WI38 (cell line): ENCODE results near the gene ZNF581.

Experiments used
- H3K4me3 ChIP-seq: 2 replicates; pipeline ENCODE4 v1.5.1; 2011; ENCODE audit warnings: low read depth, mild to moderate bottlenecking, control low read depth, low read length
- TF ChIP-seq, protein P1 (sequence below): IDR thresholded peaks from 2 replicates; pipeline ENCODE4 v1.5.1; 2012; ENCODE audit warnings: low read depth, mild to moderate bottlenecking, control low read depth, low read length

ZNF581 gene

DNA sequence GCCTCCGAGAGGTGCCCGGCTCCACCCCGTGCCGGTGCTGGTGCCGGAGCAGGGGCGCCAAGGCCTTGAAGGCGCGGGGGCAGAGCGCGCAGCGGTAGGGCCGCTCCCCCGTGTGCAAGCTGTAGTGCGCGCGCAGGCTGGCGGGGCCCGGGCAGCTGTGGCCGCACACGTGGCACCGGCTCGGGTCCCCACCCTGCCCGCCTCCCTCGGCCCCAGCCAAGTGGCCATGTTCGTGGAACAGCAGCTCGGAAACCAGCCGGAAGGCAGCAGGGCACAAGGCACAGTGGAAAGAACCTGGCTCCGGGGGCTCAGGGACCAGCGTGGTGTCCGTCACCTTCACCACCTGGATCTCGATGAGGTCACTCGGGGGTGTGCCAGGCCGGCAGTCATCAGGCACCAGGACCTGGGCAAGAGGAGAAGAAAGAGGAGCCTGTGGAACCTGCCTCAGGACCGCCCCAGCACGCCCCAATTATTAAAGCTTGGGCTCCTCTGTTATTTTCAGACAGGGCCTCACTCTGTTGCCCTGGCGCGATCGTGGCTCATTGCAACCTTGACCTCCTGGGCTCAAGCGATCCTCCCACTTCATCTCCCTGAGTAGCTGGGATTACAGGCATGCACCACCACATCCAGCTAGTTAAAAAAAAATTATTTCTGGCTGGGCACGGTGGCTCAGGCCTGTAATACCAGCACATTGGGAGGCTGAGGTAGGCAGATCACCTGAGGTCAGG, 21.0 kb upstream of the ZNF581 start:
- TF ChIP-seq, protein P1, sequence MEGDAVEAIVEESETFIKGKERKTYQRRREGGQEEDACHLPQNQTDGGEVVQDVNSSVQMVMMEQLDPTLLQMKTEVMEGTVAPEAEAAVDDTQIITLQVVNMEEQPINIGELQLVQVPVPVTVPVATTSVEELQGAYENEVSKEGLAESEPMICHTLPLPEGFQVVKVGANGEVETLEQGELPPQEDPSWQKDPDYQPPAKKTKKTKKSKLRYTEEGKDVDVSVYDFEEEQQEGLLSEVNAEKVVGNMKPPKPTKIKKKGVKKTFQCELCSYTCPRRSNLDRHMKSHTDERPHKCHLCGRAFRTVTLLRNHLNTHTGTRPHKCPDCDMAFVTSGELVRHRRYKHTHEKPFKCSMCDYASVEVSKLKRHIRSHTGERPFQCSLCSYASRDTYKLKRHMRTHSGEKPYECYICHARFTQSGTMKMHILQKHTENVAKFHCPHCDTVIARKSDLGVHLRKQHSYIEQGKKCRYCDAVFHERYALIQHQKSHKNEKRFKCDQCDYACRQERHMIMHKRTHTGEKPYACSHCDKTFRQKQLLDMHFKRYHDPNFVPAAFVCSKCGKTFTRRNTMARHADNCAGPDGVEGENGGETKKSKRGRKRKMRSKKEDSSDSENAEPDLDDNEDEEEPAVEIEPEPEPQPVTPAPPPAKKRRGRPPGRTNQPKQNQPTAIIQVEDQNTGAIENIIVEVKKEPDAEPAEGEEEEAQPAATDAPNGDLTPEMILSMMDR: no peak
- no peak overlapping the region for H3K4me3 ChIP-seq

GRCh38 chr19:55623130-55623529, 20.3 kb upstream of the ZNF581 start:
- TF ChIP-seq, protein P1: no peak

DNA sequence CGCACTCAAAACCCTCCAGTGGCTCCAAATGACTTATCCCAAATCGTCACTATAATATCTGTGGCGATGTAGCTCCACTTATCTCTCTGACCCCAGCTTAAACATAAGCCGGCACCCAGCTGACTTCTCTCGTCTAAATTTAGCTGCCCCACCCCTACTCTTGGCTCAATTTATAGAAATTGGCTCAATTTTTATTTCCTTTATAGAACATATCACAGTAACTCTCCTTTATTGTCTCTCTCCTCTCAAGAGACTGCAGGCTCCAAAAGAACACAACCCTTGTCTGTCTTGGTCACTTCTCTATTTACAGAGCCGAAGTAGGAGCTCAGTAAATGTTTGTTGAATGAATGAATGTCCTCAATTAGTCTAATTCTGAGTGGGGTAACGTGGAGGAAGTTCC, 19.9 kb upstream of the ZNF581 start:
- TF ChIP-seq, protein P1: no peak
- H3K4me3 ChIP-seq: no peak overlapping the region; the same call in 1 of the 2 replicates

More at GRCh38 chr19:55623130-55623529, 20.3 kb upstream of the ZNF581 start:
- no peak overlapping the region for H3K4me3 ChIP-seq

DNA sequence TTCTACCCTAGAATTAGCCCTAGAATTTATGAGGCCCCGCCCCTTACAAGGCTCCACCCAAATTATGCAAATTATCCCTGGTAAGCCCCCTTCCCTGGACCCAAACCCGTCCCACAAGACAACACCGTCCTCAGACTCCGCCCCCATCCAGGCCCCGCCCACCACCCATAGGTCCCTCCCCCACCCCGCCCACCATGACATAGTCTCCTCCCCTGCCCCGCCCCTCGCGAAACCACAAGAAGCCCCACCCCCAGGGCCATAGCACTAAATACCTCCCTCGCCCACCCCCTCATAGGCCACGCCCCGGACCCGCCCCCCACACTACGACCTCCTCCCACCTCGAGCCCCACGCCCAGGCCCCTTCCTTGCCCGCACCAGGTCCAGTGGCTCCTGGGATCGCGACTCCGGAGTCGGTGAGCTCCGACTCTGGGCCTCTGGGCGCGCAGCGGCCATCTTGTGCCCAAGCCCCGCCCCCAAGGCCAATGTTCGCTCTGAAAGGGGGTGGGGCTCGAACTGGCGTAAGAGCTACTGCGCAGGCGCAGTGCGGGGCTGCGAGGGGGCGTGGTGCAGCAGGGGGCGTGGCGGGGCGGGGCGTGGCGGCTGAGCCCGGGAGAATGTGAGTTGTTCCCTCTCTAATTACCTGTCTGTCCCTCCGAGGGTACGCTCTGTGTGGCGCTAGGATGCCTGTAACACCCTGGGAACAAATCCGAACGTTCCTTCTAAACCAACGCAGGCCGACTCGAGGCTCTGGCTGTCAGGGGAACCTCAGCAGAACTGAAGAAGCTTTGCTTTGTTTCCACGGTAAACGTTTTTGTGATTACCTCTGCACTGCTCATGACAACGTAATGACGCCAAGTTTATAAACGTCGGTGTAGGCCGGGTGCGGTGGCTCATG, 19.1 kb upstream of the ZNF581 start, which contains the start of gene ZNF784:
TSS of gene ZNF784 (minus strand) at position 458 of the 895 bp plus-strand sequence. CDS start at position 453, 5 bp downstream.
- TF ChIP-seq, protein P1: no peak
- H3K4me3 ChIP-seq: peak within 1 kb of the TSS; percentile 62

DNA sequence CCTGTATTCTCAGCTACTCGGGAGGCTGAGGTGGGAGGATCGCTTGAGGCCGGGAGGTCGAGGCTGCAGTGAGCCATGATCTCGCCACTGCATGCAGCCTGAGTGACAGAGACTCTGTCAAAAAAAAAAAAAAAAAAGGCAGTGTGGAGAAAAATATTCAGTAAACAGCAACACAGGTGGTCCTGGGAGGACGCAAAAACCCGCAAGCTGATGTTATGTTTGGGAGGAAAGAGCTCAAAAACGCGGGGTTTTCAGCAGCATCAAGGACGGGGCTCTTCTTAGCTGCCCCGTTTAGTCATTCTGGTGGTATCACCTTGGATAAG, 18.5 kb upstream of the ZNF581 start:
- TF ChIP-seq, protein P1: no peak
- H3K4me3 ChIP-seq: peak overlapping the region; percentile 62

GRCh38 chr19:55626350-55626749, 17.1 kb upstream of the ZNF581 start:
- TF ChIP-seq, protein P1: no peak
- H3K4me3 ChIP-seq: no peak overlapping the region

DNA sequence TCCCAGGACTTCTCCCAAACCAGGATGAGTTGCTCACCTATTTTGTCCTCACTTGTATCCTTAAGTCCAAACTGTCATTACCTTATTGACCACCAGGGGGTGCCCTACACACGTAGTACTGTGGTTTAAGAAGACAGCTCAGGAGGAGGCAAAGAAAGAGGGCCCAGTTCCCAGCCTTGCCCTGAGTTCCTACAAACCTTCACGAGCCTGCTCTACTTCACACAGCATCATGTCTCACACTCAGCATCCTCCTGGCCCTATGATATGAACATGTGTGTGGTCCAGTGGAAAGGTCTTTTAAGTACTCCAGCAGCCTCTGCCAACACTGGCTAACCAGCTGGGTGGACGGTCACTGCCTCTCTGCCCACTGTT, 11.0 kb upstream of the ZNF581 start:
- no peak overlapping the region for H3K4me3 ChIP-seq
- TF ChIP-seq, protein P1: peak; percentile 70
